Gastrocnemius medialis (tissue), 4 donors: ENCODE results near the gene C14orf39. TPM values are rescaled to one million over a fixed set of nuclear protein-coding genes. Genes with fewer than 3 reads are reported as not detected.

Experiments used
- ATAC-seq, 2 donors: fragments of 150-250 bp; one replicate each; pipeline ENCODE4 v1.9.1; 2016
- DNase-seq, 2 donors: peaks; one replicate each; pipeline ENCODE4 v3.0.0-alpha.2; 2019
- H3K27ac ChIP-seq, 4 donors: fragments of 200-600 bp; sonication (generic); 1 replicate in 1 of 4; 2 replicates in 3 of 4; pipeline ENCODE4 v1.5.1; 2016 to 2018; ENCODE audit warnings: mild to moderate bottlenecking in 2 of 4, moderate library complexity in 1 of 4
- H3K27me3 ChIP-seq, 3 donors: fragments of 200-600 bp; sonication (generic) in 2 of 3; 1 replicate in 1 of 3; 2 replicates in 2 of 3; pipeline versions ENCODE4 v1.5.1 to v1.6.0; 2016 to 2019; ENCODE audit warnings: mild to moderate bottlenecking in 1 of 3, moderate library complexity in 1 of 3
- H3K36me3 ChIP-seq, 2 donors: fragments of 200-600 bp; sonication (generic) in 1 of 2; one replicate each; pipeline ENCODE4 v1.5.1; 2017 to 2018
- H3K4me1 ChIP-seq, 2 donors: fragments of 200-600 bp; sonication (generic) in 1 of 2; one replicate each; pipeline ENCODE4 v1.5.1; 2016 to 2017; ENCODE audit warnings: mild to moderate bottlenecking in 2 of 2
- H3K4me3 ChIP-seq, 4 donors: fragments of 200-600 bp; sonication (generic) in 3 of 4; 1 replicate in 1 of 4; 2 replicates in 3 of 4; pipeline ENCODE4 v1.5.1; 2016 to 2019; ENCODE audit warnings: mild to moderate bottlenecking in 2 of 4
- H3K9me3 ChIP-seq, 3 donors: fragments of 200-600 bp; sonication (generic) in 2 of 3; 1 replicate in 1 of 3; 2 replicates in 2 of 3; pipeline ENCODE4 v1.5.1; 2016 to 2019
- CTCF ChIP-seq, 5 experiments: fragments of 450-650 bp in 3 of 5; fragments of 200-600 bp in 2 of 5; sonication (generic) in 2 of 5; IDR thresholded peaks in 4 of 5; conservative IDR thresholded peaks in 1 of 5; 1 replicate in 4 of 5; 2 replicates in 1 of 5; pipeline ENCODE4 v1.5.1; 2016 to 2019; ENCODE audit warnings: antibody characterized with exemption in 5 of 5, mild to moderate bottlenecking in 3 of 5, moderate library complexity in 3 of 5
- POLR2A ChIP-seq, 2 donors: fragments of 450-650 bp; IDR thresholded peaks; one replicate each; pipeline ENCODE4 v1.6.1; 2017; ENCODE audit warnings: antibody characterized with exemption in 2 of 2, mild to moderate bottlenecking in 2 of 2, moderate library complexity in 2 of 2
- in situ Hi-C, 4 donors: fragments of 200-750 bp; cut with MboI; loops; one replicate each; pipeline versions ENCODE4 v1.15.0 to v1.8.0; 2017; ENCODE audit warnings: low sequenced_read_pairs in 4 of 4
- intact Hi-C: fragments of 100-400 bp; cut with DNase I; formaldehyde crosslinking; loops from one replicate; pipeline ENCODE4 v1.15.1; 2023; ENCODE audit warnings: low total_unique reads
- total RNA-seq, 4 donors: library from RNA; depleted of rRNA; stranded (reverse); fragments of >200 nt; gene quantifications; one replicate each; pipeline versions ENCODE4 v1.1.0 to v1.2.3, GENCODE V29; 2016

C14orf39 gene
- total RNA-seq, 4 donors from 2014 or later = 1.1 to 3.3 (median 2.4) TPM

DNA sequence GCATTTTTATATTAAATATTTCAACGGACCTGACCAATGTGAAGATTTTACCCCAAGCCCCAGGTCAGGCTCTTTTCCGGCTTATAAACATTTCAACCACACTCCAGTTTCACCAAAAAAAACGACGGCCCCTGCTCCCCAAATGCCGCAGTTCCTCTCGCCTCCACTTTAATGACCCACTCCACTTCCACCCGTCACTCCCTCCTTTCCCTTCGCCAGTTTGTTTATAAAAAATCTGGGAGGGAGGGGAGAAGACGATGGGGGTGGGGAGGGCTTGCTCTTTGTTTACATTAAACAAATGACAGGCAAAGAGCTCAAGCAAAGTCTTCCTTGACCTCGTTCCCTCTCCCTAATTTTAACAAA, 28.5 kb upstream of the C14orf39 start:
- Histone ChIP-seq H3K27ac (peak overlapping the region; percentile 59 to 74 (median 64)), H3K36me3 (no peaks in the 10 kb centered on the region), H3K27me3 (peaks cover 14 to 60% (median 18%) of the 10 kb centered on the region in 3 donors)

GRCh38 chr14:60512973-60513571, 27.2 kb upstream of the C14orf39 start:
- intact Hi-C loops (no loop called here), in situ Hi-C loops (no loop called here)
- no peak overlapping the region for H3K4me3 ChIP-seq
- peaks cover 0 to 12% of the 10 kb centered on the region in 2 donors for H3K4me1 ChIP-seq
- no peak for ATAC-seq
- no peak overlapping the region for H3K27ac ChIP-seq
- peaks cover 14 to 69% (median 27%) of the 10 kb centered on the region in 3 donors for H3K27me3 ChIP-seq
- DNase-seq = no peak
- no peaks in the 10 kb centered on the region for H3K36me3 ChIP-seq
- no peaks in the 10 kb centered on the region for H3K9me3 ChIP-seq
- no peak for TF ChIP-seq POLR2A (IDR thresholded peaks at IDR 0.05)
- no peak for TF ChIP-seq CTCF (IDR thresholded peaks at IDR 0.05 in 4 of 5, conservative IDR thresholded peaks at IDR 0.05 in 1 of 5)

More for the DNA sequence above, 28.5 kb upstream of the C14orf39 start:
- peak in 1 of 2 donors; percentile 27 for ATAC-seq
- H3K9me3 ChIP-seq = no peaks in the 10 kb centered on the region
- DNase-seq = no peak
- TF ChIP-seq POLR2A (IDR thresholded peaks at IDR 0.05) (no peak), CTCF (IDR thresholded peaks at IDR 0.05 in 4 of 5, conservative IDR thresholded peaks at IDR 0.05 in 1 of 5) (no peak)
- peaks cover 0 to 5% of the 10 kb centered on the region in 2 donors for H3K4me1 ChIP-seq
- intact Hi-C loops (no loop called here), in situ Hi-C loops (no loop called here)
- H3K4me3 ChIP-seq = peak overlapping the region; percentile 60 to 71 (median 66)

GRCh38 chr14:60512126-60512525, 26.3 kb upstream of the C14orf39 start:
- intact Hi-C loops = no loop called here
- ATAC-seq (no peak), DNase-seq (no peak)
- H3K4me3 ChIP-seq = no peak overlapping the region
- H3K27ac ChIP-seq = no peak overlapping the region
- in situ Hi-C loops = no loop called here
- TF ChIP-seq CTCF (IDR thresholded peaks at IDR 0.05 in 4 of 5, conservative IDR thresholded peaks at IDR 0.05 in 1 of 5) = no peak
- no peak for TF ChIP-seq POLR2A (IDR thresholded peaks at IDR 0.05)
- H3K4me1 ChIP-seq = peaks cover 0 to 12% of the 10 kb centered on the region in 2 donors
- H3K27me3 ChIP-seq = peaks cover 14 to 78% (median 32%) of the 10 kb centered on the region in 3 donors
- no peaks in the 10 kb centered on the region for H3K9me3 ChIP-seq
- H3K36me3 ChIP-seq = no peaks in the 10 kb centered on the region

DNA sequence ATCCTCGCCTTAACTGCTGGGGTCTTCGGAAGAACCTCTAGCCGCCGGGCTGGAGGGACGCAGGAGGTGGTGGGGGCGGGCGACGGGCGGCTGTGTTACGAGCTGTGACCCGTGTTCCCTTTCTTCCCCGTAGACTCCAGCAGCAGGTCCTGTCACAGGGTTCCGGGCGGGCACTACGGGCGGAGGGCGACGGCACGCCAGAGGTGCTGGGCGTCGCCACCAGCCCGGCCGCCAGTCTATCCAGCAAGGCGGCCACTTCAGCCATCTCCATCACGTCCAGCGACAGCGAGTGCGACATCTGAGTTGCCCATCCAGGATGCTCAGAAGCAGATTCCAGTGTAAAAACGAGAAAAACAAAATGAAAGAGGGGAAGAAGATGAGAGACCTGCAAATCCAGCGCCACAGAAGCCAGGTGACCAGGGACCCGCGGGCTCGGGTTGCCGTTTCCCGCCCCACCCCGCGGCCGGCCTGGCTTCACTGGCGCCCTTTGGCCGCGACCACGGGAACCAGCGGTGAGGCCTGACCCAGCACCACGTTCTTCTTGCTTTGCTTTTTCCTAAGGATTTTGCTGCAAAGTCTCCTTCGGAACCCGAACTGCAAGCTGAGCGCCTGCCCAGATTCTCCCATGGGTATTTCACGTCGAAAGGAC, 25.2 kb upstream of the C14orf39 start:
- Histone ChIP-seq H3K4me1 (peaks cover 0 to 12% of the 10 kb centered on the region in 2 donors), H3K4me3 (peak overlapping the region in 1 of 4 donors; percentile 12), H3K27ac (no peak overlapping the region), H3K9me3 (no peaks in the 10 kb centered on the region), H3K36me3 (no peaks in the 10 kb centered on the region), H3K27me3 (peaks cover 14 to 74% (median 39%) of the 10 kb centered on the region in 3 donors)
- ATAC-seq = no peak
- in situ Hi-C loops = no loop called here
- DNase-seq = no peak
- intact Hi-C loops = no loop called here
- TF ChIP-seq POLR2A (IDR thresholded peaks at IDR 0.05) (no peak), CTCF (IDR thresholded peaks at IDR 0.05 in 4 of 5, conservative IDR thresholded peaks at IDR 0.05 in 1 of 5) (no peak)
